Vagina (tissue), 2 donors: ENCODE data around the gene CCDC177.

Experiments used
- POLR2A ChIP-seq, 2 donors: fragments of 450-650 bp; IDR thresholded peaks; one replicate each; pipeline ENCODE4 v1.6.1; 2017; ENCODE audit warnings: antibody characterized with exemption in 2 of 2, mild to moderate bottlenecking in 2 of 2, moderate library complexity in 2 of 2
- POLR2AphosphoS5 ChIP-seq, 2 donors: sonication (generic); formaldehyde crosslinking; IDR thresholded peaks; one replicate each; pipeline ENCODE4 v1.9.0; 2017; ENCODE audit warnings: antibody characterized with exemption in 2 of 2, mild to moderate bottlenecking in 2 of 2, low read depth in 1 of 2; ENCODE audit not compliant: insufficient read depth in 1 of 2
- TF ChIP-seq, protein P1 (sequence below), 3 experiments: fragments of 450-650 bp in 2 of 3; fragments of 200-600 bp in 1 of 3; sonication (generic) in 1 of 3; IDR thresholded peaks; one replicate each; pipeline ENCODE4 v1.5.1; 2017 to 2019; ENCODE audit warnings: antibody characterized with exemption in 3 of 3, mild to moderate bottlenecking in 2 of 3, moderate library complexity in 2 of 3

DNA sequence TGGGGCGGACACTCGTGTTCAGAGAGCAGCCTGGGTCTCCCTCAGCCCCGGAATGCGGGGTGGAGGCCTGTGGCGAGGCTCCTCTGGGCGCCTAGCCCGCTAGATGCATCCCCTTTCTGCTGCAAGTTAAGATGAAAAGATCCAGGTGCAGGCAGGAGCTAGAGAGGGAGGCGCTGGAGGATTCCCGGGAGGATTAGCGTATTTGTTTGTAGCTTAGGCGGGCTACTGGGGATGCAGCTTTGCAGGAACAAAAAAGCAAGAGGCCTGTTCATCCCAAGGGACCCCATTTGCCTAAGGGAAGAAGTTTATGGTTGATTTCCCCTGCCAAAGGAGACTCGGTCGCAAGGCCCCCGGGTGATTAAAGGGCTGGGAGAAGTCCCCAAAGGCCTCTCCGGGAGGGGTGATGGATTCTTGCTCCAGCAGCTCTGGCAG lies 824 bp downstream of the CCDC177 start:
- TF ChIP-seq, protein P1, sequence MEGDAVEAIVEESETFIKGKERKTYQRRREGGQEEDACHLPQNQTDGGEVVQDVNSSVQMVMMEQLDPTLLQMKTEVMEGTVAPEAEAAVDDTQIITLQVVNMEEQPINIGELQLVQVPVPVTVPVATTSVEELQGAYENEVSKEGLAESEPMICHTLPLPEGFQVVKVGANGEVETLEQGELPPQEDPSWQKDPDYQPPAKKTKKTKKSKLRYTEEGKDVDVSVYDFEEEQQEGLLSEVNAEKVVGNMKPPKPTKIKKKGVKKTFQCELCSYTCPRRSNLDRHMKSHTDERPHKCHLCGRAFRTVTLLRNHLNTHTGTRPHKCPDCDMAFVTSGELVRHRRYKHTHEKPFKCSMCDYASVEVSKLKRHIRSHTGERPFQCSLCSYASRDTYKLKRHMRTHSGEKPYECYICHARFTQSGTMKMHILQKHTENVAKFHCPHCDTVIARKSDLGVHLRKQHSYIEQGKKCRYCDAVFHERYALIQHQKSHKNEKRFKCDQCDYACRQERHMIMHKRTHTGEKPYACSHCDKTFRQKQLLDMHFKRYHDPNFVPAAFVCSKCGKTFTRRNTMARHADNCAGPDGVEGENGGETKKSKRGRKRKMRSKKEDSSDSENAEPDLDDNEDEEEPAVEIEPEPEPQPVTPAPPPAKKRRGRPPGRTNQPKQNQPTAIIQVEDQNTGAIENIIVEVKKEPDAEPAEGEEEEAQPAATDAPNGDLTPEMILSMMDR (IDR thresholded peaks at IDR 0.05), result no peak
- TF ChIP-seq POLR2AphosphoS5 (IDR thresholded peaks at IDR 0.05; ENCODE audit: insufficient read depth in 1 of 2, low read depth in 1 of 2) (no peak), POLR2A (IDR thresholded peaks at IDR 0.05) (no peak)
